ENCODE data around the gene PSG4.
"Not testable (repeated sequence)": the region's sequence is repeated elsewhere in the genome, so short reads cannot be mapped to it uniquely, and the experiment has no call there.

DNA sequence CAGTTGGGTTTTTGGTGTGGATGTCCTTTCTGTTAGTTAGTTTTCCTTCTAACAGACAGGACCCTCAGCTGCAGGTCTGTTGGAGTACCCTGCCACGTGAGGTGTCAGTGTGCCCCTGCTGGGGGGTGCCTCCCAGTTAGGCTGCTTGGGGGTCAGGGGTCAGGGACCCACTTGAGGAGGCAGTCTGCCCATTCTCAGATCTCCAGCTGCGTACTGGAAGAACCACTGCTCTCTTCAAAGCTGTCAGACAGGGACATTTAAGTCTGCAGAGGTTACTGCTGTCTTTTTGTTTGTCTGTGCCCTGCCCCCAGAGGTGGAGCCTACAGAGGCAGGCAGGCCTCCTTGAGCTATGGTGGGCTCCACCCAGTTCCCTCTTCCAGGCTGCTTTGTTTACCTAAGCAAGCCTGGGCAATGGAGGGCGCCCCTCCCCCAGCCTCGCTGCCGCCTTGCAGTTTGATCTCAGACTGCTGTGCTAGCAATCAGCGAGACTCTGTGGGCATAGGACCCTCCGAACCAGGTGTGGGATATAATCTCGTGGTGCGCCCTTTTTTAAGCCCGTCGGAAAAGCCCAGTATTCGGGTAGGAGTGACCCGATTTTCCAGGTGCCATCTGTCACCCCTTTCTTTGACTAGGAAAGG lies 41.9 kb upstream of the PSG4 start:
- TF ChIP-seq CTCF, EP300 (IDR thresholded peaks at IDR 0.05): not testable (repeated sequence)
